NCI-H146 (cell line): ENCODE data around the gene LENG1.

Experiments
- DNase-seq: peaks from one replicate; lab custom pipeline; 2025; lab: John Stamatoyannopoulos, UW

The LENG1 gene

DNA sequence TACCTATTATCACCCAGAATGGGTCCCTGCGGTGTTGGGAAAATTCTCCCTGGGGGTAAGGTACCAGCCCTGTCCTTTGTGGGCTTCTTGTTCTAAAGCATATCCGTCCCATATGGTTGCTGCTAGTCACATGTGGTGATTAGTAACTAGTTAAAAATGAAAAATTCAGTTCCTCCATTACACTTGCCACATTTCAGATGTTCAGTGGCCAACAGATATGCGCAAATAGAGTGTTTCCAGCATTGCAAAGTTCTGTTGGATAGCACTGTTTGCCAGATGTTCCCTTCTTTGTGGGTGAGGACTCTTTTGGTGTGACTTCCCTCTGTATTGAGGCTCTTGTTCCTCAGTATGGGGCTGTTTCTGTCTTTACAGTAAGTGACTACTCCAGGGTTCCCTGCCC, 18.2 kb downstream of the LENG1 start:
- DNase-seq: no peak

DNA sequence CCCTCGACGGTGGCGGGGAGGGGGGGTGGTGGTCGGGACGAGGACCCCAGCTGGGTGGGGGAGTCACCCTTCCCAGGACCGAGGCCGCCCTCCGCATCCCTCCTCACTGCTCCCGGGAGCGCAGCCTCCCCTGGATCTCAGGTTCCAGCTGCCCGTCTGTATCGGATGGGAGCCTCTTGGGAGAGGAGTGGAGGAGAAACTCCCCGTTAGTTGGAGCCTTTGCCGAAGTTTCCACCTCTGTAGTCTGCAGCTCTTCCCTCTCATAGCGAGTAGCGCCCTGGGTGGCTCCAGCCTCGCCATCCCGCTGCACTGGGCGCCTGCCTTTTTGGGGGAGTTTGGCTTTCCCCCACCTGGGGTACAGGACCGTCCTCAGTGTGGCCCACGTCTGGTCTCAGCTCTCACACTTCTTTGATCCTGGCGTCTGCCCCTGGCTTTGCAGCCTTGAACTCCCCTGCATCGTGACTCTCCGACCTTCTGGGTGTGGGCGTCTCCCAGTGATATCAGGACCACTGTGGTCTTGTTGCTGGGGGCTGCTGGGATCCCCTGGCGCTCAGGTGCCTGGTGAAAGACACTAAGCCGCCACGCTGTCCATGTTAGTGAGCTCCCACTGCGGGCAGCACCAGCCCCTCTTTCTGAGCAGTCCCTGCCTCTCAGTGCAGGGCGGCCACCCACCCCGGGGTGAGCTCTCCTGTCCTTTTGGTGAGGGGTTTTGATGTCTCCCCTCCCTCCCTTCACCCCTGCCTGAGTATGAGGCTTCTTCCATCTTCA, 20.8 kb downstream of the LENG1 start:
- DNase-seq: peak; percentile 43

DNA sequence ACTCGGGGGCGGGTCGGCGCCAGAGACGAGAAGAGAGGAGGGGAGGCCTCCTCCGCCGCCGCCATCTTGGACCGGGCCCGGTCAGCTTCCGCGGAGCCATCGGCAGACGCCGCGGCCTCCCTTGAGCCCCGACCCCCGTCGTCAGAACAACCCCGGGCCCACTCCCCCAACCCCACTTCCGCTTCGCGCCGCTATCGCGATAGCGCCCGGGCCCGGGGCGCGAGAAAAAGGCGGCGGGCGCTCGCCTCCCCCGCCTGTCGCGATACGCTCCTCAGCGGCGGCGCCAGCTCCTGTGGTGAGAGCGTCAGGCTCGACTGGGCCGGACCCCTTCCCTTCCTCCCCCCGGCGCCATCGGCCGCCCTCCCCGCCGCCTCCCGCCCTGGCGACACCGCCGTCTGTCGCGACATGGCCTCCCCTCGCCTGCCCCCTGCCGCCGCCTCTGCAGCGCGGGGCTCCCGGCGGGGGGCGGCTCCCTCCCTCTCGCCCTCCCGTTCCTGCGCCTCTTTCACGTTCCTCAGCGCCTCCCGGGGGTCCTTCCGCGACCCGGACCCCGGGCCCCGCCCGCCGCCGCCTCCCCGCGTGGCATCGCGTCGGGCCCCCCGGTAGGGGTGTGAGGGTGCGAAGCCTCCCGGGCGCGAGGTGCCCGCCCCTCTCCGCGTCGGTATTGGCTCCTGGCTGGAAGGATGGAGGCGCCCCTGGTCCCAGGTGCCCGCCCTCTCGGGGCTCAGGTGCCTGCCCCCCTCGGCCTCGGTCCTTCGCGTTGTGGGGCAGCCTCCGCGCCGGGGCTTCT, 21.6 kb downstream of the LENG1 start, which contains the start of gene CNOT3:
CNOT3 (plus strand) TSS at position 64 of the 790 bp plus-strand sequence. CDS start 5,217 bp downstream, outside the sequence.
- peak; percentile 43 for DNase-seq

DNA sequence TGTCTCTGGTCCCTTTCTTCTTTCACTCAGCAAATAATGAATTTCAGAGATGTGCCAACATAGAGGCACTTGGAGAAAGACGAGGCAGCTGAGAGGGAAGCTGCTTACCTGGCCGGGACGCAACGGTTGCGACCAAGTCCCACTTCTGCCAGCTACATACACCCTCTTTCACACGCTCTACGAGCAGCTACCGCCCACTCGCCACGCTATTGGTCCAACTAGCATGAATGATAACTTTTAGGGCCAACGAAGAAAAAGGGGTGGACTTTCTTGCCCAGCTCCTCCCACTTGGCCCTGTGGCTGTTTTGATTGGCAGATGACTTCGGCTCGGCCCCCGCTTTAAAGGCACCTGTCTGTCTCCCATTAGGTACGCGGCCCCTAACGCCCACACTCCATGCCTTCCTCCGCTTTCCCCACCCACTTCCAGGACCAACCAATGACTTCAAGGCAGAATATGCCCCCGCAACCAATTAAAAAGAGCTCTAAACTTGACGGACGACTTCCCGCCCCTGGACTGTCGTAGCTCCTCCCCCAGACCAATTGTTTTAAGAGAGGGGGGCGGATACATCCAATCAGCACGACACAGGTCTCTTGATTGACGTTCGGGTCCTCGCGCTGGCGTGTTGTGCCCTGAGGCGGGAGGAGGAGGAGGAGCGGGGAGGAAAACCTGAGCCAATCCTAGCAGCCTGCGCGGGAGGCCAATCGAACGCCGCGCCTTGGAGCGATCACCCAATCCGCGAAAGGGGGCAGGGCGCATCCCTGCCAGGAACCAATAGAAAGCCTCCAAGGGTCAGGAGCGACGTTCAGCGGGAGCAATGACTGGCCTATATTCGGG, 22.4 kb downstream of the LENG1 start:
- DNase-seq: peak; percentile 100

DNA sequence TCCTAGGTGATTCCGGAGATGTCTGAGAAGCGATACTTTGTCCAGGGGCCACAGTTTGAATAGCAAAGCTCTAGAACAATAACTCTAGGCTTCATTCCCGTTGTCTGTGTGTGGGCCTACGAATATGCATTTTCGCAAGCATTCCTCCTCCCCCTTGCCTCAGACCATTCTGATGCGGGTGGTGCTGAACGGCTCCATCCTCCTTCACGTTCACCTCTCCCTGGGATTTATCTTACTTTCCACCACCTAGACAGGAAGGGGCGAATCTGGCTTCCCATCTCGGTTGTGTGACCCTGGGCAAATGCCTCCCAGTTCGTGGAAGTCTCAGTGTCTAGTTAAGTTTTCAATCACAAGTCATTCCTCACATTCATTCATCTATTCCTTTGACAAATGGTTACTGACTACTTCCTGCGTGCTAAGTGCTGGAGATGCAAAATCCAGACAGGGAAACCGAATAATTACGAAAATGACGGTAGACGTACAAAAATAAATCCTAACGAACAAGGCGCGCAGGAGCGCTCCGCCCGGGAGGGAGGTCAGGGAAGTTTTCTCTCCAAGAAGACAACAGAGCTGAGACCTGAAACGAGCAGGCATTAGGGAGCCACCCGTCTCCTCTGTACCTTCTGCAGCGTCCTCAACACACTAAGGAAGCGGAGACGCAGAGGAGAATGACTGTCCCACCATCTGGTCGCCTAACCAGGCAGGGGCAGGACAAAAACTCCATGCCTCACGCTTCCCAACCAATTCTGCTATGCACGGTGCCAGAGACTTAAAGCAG, 23.2 kb downstream of the LENG1 start:
- DNase-seq: peak; percentile 66

DNA sequence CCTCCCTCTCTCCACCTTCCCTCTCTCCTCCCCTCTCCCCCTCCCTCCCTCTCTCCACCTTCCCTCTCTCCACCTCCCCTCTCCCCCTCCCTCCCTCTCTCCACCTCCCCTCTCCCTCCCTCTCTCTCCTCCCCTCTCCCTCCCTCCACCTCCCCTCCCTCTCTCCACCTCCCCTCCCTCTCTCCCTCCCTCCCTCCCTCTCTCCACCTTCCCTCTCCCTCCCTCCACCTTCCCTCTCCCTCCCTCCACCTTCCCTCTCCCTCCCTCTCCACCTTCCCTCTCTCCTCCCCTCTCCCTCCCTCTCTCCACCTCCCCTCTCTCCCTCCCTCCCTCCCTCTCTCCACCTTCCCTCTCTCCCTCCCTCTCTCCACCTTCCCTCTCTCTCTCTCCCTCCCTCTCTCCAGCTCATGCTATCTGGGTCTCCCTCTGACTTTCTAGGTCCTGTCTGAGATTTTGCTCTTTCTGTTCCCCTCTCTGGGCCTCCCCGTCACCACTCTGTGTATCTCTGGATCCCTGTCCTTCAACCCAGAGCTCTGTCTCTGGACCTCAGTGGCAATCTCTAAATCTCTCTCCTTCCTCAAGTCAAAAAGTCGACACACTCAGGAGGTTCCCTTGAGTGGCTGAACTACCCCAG, 25.4 kb downstream of the LENG1 start:
- no peak for DNase-seq

DNA sequence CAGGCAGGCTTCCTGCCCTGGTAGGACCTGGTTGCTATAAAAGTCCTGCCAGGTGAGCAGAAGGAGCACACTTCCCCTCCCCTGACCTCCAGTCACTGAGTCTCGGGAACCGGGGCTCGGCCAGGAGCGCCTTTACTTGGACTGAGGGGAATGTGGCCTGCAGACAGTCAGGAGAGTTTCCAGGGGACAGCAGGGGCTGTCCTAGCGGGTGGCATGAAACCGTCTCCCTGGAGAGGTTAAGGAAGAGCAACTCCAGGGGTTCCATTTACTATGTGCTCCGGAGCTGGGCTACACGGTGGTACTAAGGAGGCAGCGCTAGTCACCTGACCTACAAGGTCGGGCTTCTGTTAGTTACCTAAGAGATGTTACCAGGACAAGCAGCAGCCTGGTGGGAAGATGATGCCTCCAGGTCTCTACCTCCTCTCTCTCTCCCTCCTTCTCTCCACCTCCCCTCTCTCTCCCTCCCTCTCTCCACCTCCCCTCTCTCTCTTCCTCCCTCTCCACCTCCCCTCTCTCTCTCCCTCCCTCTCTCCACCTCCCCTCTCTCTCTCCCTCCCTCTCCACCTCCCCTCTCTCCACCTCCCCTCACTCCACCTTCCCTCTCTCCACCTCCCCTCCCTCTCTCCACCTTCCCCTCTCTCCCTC, 26.1 kb downstream of the LENG1 start:
- peak; percentile 46 for DNase-seq

DNA sequence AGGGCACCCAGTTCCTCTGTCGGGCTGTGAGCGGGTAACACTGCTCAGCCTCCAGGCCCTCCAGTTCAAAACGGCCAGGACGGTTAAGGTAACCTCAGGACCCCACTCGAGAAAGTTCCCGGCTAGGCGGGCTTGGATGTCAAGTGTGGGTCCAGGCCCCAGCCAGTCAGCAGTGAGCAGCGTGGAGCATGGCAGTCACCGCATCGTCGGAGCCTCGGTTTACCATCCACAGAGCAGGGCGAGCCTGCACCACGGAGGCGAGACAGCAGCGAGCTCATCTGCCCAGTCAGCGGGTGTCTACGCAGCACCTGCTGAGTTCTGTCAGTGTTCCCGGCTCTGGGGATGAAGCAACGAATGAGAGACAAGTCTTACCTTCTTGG, 29.9 kb downstream of the LENG1 start:
- DNase-seq: no peak

DNA sequence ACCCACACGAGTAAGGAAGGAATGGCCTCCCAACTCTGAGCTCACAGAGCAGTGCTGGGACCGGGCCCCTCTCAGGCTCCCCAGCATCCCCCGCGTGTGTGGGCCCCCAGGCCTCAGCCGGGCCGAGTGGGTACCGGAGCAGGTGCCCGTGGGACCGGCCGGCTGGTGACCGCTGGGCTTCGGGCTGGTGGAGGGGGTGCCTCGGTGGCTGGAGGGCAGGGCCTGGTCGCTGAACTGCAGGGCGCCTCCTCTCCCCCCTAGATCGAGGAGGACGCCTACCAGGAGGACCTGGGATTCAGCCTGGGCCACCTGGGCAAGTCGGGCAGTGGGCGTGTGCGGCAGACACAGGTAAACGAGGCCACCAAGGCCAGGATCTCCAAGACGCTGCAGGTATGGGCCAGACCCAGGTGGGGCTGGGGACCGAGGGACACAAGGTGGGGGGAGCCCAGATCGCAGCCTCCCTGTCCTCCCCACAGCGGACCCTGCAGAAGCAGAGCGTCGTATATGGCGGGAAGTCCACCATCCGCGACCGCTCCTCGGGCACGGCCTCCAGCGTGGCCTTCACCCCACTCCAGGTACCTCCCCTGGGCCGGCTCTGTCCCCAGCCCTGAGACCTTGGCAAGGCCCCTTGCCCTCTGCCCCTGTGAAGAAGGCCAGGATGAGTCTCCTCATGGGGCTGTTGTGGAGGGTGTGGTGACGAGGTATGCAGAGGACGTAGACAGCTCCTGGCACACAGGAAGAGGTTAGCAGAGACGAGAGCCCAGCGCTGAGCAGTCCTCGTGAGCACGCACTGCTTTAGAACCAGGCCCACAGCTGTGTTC, 30.5 kb downstream of the LENG1 start:
- DNase-seq: no peak

DNA sequence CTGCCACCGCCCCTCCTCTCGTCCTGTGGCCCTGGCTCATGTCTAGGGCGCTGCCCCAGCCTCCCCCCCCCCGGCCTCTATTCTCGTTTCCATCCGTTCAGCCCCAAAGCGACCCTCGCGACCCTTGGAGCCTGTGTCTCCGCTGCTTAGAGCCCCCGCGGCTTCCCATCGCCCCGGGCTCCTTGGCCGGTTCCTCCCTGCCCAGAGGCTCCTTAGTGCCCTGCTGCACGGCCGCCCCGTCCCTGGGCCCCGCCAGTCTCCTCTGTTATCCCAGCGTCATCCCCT, 31.1 kb downstream of the LENG1 start:
- no peak for DNase-seq

DNA sequence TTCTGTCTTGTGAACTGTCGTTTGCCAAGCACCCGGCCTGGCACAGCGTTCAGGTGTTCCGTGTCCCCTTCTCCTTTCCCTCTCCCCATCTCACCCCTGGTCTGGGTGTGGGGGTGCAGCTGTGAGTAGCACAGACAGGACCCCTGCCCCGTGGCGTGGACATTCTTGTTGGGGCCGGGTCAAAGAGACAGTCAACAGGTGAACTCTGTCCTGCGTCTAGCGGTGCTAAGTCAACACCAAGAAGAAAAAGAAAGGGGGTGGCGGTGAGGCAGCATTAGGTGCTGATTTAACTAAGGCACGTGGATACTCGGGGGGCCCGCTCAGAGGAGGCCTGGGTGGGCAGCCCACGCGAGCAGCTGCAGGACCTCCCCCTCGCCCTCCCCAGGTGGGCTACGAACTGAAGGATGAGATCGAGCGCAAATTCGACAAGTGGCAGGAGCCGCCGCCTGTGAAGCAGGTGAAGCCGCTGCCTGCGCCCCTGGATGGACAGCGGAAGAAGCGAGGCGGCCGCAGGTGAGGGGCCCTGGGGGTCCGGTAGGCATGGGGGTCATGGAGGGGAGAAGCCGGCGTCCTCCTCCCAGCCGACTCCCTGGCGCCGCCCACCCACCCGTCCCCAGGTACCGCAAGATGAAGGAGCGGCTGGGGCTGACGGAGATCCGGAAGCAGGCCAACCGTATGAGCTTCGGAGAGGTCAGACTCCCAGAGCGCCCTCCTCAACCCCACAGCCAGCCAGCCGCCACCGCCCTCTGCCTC, 31.7 kb downstream of the LENG1 start:
- no peak for DNase-seq

DNA sequence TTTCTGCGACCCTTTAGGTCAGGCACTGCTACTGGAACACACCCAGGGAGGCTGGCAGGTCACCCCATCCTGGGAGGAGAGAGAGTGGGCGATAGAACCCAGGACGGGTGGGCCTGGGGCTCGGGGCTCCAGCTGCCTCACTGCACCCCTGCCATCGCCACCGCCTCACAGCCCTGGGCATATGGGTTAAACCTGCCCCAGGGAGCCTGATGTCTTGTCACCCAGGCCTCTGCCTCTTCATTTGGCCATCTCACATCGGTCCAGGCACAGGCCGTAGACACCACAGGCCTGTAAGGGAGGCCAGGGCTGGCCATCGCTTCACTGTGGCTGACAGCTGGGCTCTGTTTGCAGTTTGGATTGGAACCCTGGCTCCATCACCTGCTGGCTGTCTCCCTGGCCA, 33.8 kb downstream of the LENG1 start:
- DNase-seq: no peak

DNA sequence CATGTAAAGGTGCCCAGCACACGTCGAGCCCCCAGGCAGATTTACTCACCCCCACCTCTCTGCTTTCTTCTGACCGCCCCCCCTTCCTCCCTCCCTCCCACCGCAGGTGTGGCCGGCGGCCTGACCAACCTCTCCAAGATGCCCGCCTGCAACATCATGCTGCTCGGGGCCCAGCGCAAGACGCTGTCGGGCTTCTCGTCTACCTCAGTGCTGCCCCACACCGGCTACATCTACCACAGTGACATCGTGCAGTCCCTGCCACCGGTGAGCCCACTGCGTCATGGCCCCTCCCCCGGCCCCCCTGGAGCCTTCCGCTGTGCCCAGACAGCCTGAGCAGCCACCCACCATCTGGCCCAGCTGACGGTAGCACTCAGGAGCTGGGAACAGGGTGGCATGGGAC, 35.1 kb downstream of the LENG1 start:
- no peak for DNase-seq

DNA sequence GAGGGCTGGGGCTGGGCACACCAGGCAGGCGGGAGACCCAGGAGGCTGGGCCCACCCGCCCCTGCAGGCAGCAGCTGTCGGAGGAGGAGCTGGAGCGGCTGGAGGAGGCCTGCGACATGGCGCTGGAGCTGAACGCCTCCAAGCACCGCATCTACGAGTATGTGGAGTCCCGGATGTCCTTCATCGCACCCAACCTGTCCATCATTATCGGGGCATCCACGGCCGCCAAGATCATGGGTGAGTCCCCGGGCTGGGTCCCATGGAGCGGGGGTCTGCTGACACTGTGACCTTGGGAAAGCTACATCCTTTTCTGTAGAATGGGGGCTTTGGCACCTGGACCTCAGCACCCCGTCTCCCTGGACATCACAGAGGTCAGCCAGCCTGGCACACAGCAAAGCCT, 35.8 kb downstream of the LENG1 start:
- DNase-seq: no peak

DNA sequence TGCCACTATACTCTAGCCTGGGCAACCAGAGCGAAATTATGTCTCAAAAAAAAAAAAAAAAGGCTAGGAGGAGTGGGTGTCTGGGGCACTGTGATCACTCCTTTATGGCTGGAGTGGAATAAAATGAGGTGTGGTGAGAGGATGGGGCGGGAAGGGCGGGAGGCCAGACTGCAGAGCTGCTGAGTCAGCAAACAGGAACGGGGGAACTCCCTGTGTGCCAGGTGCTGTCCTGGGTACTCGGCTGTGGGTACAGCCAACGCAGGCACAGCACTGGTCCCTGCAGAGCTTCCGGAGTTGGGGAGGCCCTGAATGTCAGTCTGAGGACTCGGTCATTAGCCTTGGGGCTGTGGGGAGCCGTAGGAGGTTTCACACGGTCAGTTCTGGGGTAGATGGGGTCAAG, 38.3 kb downstream of the LENG1 start:
- DNase-seq: no peak

DNA sequence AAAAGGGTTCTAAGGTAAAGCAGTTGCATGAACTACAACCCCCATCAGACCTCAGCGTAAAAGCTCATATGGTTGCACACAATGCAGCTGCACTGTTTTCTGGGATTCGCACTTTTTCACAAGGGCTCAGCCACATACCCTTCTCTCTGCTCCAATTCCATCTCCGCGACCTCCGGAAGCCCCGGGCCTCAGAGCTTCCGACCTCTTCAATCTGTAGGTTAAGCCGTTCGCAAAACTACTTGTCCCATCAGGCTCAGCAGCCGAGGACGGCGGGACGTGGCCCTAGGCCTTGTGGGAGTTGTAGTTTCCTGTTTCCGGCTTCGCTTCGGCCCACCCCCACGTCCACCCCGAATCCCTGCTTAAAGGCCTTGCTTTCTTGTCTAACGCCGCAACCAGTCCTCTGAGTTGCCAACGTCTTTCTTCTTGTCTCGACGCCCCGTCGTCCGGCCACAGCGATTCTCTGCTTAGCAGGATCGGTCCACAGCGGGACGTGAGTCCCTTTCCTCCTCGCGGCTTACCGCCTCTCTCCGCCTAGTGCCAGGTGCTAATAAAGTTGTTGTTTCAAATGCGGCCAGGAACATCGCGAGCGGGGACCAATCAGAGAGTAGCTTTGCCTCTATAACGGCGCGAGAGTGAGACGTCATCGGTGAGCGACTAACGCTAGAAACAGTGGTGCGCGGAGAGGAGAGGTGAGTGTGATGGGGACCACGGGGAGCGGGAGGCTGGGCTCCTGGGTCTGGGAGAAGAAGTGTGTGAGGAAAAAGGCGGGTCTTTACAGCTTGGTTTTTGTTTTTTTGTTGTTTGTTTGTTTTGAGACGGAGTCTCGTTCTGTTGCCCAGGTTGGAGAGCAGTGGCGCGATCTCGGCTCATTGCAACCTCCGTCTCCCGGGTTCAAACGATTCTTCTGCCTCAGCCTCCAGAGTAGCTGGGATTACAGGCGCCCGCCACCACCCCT, 44.1 kb downstream of the LENG1 start, which contains the start of the genes PRPF31 and TFPT:
PRPF31 (plus strand) TSS at position 646 of the 955 bp plus-strand sequence. CDS start 2,525 bp downstream, outside the sequence.
TFPT (minus strand) TSS at position 549 of the 955 bp plus-strand sequence; CDS start at position 161, 388 bp downstream.
- peak; percentile 97 for DNase-seq

DNA sequence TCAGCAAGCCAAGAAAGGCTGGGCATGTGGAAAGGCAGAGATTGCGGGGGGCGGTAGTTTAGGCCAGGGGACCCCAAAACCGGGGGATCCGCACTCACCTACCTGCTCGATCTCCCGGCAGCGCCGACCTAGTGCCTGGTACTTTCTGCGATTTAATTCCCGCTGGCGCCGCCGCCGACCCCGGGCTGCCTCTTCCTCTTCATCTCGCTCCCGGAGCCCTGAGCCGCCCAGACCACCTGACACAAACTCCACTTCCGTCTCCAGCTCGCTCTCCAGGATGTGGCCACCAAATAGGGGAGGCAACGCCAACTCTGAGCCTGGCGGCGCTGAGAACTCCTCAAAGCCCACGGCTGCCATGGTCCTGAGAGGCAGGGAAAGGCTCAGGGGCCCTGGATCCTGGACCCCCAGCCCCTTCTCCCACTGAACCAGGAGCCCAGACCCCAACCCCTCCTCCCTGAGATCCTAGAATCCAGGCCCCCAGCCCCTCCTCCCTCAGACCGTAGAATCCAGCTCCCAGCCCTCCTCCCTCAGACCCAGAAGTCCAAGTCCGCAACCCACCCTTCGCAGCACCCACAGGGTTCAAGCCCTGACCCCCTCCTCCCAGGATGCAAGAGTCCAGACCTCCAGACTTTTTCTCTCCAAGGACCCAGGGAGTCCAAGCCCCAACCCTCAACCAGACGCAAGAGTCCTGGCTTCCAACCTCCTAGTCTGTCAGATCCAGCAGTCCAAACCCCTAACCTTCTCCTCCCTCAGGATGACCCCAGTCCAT, 45.0 kb downstream of the LENG1 start:
- no peak for DNase-seq
